ENCODE results near the gene RABL2B.
"Not testable (repeated sequence)": the region's sequence is repeated elsewhere in the genome, so short reads cannot be mapped to it uniquely, and the experiment has no call there.

Gene RABL2B

DNA sequence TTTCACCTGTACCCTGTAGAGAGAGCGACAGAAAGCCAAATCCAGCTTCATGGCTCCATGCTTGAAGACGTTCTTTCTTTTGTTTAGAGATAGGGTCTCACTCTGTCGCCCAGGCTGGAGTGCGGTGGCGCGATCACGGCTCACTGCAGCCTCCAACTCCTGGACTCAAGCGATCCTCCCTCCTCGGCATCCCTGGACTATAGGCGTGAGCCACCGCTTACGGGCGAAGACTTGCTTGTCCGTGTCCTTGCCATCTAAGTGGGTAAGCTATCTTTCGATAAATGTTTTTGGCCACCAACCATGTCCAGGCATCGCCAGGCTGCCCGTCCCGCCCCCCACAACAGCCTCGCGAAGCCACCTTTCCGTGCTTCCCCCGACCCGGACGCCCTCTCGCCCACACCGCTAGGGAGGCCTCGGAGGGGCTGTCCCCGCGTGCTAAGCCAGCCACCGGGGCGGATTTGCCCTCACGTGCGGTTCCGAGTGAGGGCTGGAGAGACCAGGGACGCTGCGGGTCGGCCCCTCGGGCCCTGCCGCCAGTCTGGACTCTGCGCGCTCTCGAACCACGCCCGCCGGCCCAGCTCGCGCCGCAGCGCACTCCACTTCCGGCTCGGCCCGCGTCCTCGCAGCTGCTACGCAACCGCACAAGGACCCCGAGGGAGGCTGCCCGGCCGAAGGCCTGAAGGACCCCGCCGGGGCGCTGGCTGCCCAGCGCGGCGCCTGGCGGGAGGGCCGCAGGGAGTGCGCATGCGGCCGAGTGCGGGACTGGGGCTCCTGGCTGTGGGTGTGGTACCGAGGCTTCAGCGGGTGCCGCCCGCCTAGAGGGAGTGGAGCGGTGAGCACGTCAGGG, at the start of gene RABL2B:
TSS of gene RABL2B (minus strand) at position 604 of the 847 bp plus-strand sequence. CDS start 1,342 bp downstream, outside the sequence.
- H3K9me3 Mint-ChIP-seq, H3K27me3 Mint-ChIP-seq: not testable (repeated sequence)
- peak; percentile 92 to 93 for DNase-seq
- H3K27ac Mint-ChIP-seq, result peak within 1 kb of the TSS; percentile 82 to 85
- H3K4me3 Mint-ChIP-seq, result peak within 1 kb of the TSS; percentile 87 to 90
- H3K4me1 Mint-ChIP-seq, result peaks cover 13% of the 10 kb centered on the region
- peak; percentile 96 for ATAC-seq

DNA sequence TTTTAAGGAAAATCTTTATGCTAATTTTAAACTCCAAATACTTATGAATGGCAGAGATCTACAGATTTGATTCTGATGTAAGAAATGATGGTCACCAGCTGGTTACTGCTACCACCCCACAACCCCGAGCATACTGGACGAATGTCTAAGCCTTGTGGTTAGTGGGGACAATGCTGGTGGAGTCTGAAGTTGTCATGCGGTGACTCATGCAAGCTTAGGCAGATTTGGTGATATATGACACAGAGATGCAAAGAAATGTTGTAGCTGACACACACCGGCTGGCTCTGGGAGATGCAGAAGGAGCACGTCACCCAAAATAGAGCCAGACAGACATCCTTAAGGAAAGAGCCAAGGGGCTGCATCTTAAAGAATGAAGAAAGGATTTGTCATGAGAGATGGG, 3.5 kb upstream of the RABL2B start:
- not testable (repeated sequence) for H3K27me3 Mint-ChIP-seq, H3K27ac Mint-ChIP-seq, ATAC-seq, DNase-seq, H3K4me3 Mint-ChIP-seq, H3K9me3 Mint-ChIP-seq
- H3K4me1 Mint-ChIP-seq, result peaks cover 13% of the 10 kb centered on the region

DNA sequence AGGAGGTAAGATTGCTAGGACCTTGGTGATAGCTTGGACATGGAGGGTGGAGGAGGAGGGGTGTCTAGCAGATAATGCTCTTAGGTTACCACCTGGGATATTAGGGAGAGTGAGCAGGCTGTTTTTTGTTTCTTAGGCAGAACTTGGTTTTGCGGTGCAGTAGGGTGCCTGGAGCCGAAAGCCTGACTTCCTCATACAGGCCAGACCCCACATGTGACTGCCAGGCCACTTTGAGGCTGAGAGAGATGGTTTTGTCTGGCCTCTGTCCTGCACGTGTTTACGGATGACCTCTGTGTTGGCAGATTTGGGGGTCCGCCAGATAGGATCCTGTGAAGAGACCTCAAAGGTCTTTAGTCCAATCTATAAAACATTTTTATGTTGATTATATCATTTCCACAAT, 1.9 kb upstream of the RABL2B start:
- H3K27ac Mint-ChIP-seq, DNase-seq, H3K4me3 Mint-ChIP-seq, H3K27me3 Mint-ChIP-seq, ATAC-seq, H3K9me3 Mint-ChIP-seq: not testable (repeated sequence)
- peaks cover 13% of the 10 kb centered on the region for H3K4me1 Mint-ChIP-seq

DNA sequence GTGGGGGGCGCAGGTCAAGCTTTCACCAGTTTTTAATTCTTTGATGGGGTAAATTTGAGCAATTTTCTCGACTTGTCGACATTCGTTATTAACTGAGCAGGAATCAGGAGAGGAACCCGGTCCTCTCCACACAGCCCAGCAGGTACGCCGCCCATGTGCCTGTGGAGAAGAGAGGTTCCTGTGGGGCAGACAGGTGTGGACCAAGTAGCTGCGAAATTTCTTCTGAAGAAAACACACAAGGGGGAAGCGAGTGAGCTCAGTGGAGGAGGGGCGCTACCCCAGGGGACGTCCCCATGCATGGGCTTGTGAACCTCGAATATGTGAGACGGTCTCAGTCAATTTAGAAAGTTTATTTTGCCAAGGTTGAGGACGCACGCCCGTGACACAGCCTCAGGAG, 442 bp upstream of the RABL2B start:
- DNase-seq (peak; percentile 18 to 19), ATAC-seq (peak; percentile 44)
- Mint-ChIP-seq H3K4me1 (peaks cover 13% of the 10 kb centered on the region), H3K4me3 (peak overlapping the region; percentile 87 to 90), H3K27ac (peak overlapping the region; percentile 82 to 85)
- H3K9me3 Mint-ChIP-seq, H3K27me3 Mint-ChIP-seq: not testable (repeated sequence)

DNA sequence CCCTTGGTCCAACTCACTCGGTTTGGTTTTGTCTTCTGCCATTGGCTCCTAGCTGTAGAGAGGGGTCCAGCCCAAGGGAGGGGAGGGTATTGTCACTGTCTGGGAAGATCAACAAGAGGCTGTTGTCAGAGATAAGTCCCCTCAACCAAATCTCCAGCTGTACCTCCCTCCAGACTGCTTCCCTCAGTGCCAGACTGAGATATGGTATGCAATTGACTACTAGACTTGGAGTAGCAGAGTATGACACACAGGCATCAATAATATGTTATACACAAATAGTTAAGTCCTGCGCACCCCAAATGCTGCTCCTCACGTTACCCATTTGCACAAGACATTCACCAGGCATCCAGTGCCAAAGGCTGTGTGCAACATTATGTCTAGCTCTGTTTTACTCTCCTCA, 1.2 kb downstream of the RABL2B start:
- H3K4me3 Mint-ChIP-seq, result peak overlapping the region; percentile 19 to 48
- not testable (repeated sequence) for H3K9me3 Mint-ChIP-seq, H3K27ac Mint-ChIP-seq

DNA sequence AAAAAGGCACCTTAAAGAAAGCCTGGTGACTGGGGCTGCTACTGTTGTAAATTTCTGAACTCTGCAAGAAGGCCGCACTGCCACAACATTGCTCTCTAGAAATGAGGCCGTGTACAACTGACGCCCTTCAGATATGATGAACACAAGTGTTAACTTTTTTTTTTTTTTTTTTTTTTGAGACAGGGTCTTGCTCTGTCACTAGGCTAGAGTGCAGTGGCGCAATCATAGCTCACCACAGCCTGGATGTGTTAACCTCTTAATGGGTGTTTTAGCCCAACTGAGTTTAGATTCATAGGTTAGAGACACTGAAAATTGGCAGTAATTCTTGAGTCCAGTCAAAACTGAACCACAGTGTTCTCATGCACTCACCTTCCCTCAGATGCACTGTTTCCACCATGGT, 3.2 kb downstream of the RABL2B start:
- not testable (repeated sequence) for H3K27ac Mint-ChIP-seq, H3K27me3 Mint-ChIP-seq, ATAC-seq, H3K4me3 Mint-ChIP-seq, H3K9me3 Mint-ChIP-seq
- H3K4me1 Mint-ChIP-seq, result peaks cover 13% of the 10 kb centered on the region
- DNase-seq, result peak in 1 of 2 donors; percentile 30

More for the DNA sequence above, 1.2 kb downstream of the RABL2B start:
- DNase-seq, H3K27me3 Mint-ChIP-seq, ATAC-seq: not testable (repeated sequence)
- peaks cover 13% of the 10 kb centered on the region for H3K4me1 Mint-ChIP-seq

DNA sequence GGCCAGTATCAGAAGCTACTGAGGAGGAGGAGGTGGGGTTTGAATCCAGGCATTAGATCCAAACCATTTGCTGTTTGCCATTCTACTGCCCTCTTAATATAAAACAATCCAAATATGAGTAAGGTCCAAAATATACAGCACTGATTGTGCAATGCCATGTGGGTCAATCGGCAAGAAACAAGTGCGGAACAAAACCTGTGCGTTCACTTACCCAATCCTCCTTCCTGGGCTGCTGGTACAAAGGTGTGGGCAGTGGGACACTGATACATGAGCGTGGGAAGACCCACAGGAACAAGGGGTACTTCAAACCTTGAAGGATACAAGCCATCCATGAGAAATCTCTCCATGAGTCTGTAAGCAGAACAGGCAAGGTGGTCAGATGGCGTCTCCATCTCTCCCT, 5.8 kb downstream of the RABL2B start:
- not testable (repeated sequence) for H3K27ac Mint-ChIP-seq, H3K9me3 Mint-ChIP-seq, DNase-seq, ATAC-seq, H3K4me3 Mint-ChIP-seq, H3K4me1 Mint-ChIP-seq, H3K27me3 Mint-ChIP-seq

DNA sequence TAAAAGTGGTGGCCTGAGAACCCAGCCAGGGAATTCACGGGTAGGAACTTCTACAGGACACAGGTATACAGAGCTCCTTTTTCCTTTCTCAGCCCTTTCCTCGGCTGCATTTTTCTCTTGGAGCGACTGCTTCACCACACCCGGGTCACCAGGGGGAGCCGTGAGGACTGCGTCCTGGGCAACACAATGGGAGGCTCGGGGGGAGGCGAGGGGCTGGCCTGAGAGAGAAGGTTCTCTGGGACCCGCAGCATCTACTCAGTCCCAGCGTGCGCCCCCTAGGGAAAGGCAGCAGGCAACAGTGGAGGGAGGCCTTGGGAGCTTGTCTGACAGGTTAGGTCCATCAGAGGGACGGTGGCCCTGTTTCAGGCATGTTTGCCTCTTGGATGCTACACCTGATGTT, 8.3 kb downstream of the RABL2B start:
- H3K4me3 Mint-ChIP-seq, H3K9me3 Mint-ChIP-seq, H3K27ac Mint-ChIP-seq, H3K4me1 Mint-ChIP-seq, H3K27me3 Mint-ChIP-seq: not testable (repeated sequence)
- ATAC-seq (peak; percentile 53), DNase-seq (peak in 1 of 2 donors; percentile 16)

DNA sequence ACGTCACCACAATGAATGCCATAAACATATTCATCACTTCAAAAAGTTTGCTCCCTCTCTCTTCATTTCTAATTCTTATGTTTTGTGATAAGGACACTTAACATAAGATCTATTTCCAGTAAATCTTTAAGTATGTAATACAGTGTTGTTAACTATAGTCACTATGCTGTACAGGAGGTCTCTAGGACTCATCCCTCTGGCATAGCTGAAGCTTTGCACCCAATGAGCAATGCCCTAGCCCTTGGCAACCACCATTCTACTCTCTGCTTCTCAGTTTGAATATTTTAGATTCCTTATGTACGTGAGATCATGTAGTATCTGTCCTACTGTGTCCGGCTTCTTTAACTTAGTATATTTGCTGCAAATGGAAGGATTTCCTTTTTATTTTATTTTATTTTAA, 19.1 kb downstream of the RABL2B start:
- not testable (repeated sequence) for ATAC-seq, H3K27ac Mint-ChIP-seq, H3K27me3 Mint-ChIP-seq, H3K4me3 Mint-ChIP-seq, H3K4me1 Mint-ChIP-seq, DNase-seq, H3K9me3 Mint-ChIP-seq

DNA sequence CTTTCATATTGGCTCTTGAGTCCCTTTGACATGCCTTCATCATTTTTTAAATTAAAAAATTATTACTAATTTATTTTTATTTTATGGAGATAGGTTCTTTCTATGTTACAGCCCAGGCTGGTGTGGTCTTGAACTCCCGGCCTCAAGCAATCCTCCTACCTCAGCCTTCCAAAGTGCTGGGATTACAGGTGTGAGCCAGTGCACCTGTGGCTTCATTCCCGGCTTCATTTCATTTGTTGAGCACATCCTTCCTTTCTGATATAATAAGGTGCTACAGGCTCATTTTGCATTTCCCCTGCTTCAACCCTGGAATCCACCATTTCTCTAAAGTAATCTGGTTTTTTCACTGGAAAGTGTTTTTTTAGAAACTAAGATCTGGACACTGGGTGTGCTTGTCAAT, 21.6 kb downstream of the RABL2B start:
- not testable (repeated sequence) for H3K4me1 Mint-ChIP-seq, H3K4me3 Mint-ChIP-seq, H3K9me3 Mint-ChIP-seq, H3K27ac Mint-ChIP-seq, H3K27me3 Mint-ChIP-seq, DNase-seq, ATAC-seq

DNA sequence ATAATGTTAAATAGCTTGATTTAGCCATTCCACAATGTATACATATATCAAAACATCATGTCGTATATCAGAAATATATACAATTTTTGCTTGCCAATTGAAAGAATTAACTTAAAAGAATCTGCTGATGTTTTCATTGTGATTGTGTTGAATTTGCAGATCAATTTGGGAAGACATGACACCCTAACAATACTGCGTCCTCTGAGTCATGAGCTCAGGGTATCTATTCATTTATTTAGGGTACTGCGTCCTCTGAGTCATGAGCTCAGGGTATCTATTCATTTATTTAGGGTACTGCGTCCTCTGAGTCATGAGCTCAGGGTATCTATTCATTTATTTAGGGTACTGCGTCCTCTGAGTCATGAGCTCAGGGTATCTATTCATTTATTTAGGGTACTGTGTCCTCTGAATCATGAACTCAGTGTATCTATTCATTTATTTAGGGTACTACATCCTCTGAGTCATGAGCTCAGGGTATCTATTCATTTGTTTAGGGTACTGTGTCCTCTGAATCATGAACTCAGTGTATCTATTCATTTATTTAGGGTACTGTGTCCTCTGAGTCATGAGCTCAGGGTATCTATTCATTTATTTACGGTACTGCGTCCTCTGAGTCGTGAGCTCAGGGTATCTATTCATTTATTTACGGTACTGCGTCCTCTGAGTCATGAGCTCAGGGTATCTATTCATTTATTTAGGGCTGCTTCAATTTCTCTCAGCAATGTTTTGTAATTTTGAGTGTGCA, 23.7 kb downstream of the RABL2B start:
- H3K27me3 Mint-ChIP-seq, H3K9me3 Mint-ChIP-seq, H3K4me1 Mint-ChIP-seq, DNase-seq, H3K27ac Mint-ChIP-seq, ATAC-seq, H3K4me3 Mint-ChIP-seq: not testable (repeated sequence)

DNA sequence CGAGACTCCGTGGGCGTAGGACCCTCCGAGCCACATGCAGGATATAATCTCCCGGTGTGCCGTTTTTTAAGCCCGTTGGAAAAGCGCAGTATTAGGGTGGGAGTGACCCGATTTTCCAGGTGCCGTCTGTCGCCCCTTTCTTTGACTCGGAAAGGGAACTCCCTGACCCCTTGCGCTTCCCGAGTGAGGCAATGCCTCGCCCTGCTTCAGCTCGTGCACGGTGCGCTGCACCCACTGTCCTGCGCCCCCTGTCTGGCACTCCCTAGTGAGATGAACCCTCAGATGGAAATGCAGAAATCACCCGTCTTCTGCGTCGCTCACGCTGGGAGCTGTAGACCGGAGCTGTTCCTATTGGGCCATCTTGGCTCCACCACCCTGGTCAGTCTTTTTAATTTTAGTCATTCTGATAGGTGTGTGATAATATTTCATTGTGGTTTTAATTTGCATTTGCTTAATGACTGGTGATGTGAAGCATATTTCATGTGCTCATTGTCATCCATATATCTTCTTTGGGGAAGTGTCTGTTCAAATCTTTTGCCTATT, 26.4 kb downstream of the RABL2B start:
- Mint-ChIP-seq H3K27ac (peak overlapping the region; percentile 4 to 79), H3K4me3 (peak overlapping the region; percentile 85 to 92)
- ATAC-seq (peak; percentile 80), DNase-seq (peak; percentile 70)
- H3K4me1 Mint-ChIP-seq, H3K9me3 Mint-ChIP-seq, H3K27me3 Mint-ChIP-seq: not testable (repeated sequence)

DNA sequence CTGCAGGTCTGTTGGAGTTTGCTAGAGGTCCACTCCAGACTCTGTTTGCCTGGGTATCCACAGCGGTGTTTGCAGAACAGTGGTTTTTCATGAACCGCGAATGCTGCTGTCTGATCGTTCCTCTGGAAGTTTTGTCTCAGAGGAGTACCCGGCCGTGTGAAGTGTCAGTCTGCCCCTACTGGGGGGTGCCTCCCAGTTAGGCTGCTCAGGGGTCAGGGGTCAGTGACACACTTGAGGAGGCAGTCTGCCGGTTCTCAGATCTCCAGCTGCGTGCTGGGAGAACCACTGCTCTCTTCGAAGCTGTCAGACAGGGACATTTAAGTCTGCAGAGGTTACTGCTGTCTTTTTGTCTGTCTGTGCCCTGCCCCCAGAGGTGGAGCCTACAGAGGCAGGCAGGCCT, 27.0 kb downstream of the RABL2B start:
- H3K4me3 Mint-ChIP-seq, result peak overlapping the region; percentile 85 to 92
- H3K9me3 Mint-ChIP-seq, ATAC-seq, H3K27me3 Mint-ChIP-seq, H3K27ac Mint-ChIP-seq, DNase-seq, H3K4me1 Mint-ChIP-seq: not testable (repeated sequence)

DNA sequence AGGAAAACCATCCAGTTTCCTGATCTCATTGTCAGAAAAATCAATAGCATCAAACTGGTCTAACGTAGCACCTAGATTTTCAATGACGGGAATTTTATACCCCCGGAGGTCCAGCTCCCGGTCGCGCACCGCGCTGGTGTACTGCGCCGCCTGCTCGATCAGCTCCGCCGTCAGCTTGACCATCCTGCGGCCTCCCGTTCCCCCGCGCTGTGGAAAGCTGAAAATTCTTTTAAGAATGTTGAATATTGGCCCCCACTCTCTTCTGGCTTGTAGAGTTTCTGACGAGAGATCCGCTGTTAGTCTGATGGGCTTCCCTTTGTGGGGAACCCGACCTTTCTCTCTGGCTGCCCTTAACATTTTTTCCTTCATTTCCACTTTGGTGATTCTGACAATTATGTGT, 28.2 kb downstream of the RABL2B start:
- DNase-seq, H3K9me3 Mint-ChIP-seq, H3K27ac Mint-ChIP-seq, H3K27me3 Mint-ChIP-seq, H3K4me1 Mint-ChIP-seq, H3K4me3 Mint-ChIP-seq, ATAC-seq: not testable (repeated sequence)

DNA sequence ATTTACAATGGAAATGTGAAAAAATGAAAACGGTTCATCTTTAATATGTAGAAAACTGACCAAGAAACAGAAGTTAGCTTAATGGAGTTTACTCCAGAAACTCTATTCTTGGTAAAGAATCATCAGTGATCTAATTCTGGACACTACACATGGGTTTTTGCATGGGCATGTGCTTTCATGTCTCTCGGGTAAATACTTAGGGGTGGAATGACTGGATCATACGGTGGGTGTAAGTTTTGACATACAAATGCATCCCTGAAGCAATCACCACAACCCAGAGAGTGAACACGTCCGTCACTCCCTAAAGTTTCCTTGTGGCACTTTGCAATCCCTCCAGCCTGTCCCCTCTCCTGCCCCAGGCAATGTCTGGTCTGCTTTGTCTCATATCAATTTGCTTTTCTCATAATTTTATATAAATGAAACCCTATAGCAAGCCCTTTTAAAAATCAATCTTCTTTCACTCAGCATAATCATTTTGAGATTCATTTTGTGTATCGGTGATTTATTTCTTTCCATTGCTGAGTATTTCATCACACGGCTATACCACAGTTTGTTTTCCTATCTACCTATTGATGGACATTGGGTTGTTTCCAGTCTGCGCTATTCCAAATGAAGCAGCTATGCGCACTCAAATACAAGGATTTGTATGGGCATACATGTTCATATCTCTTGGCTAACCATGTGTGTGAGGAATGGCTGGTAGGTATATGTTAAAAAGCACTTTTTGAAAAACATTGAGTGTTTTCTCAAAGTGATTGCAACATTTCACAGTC, 33.9 kb downstream of the RABL2B start:
- H3K4me1 Mint-ChIP-seq, H3K4me3 Mint-ChIP-seq, ATAC-seq, H3K27me3 Mint-ChIP-seq, H3K9me3 Mint-ChIP-seq, DNase-seq: not testable (repeated sequence)
- peak overlapping the region in 1 of 2 donors; percentile 43 for H3K27ac Mint-ChIP-seq
